ENCODE data around the gene TAF6. TPM values are rescaled to one million over a fixed set of nuclear protein-coding genes. Genes with fewer than 3 reads are reported as not detected.

TAF6 gene
- total RNA-seq, 1 donor from 2014 or later, result 63.7 TPM

- H3K4me1 Mint-ChIP-seq, result peaks cover 17% of the 10 kb centered on the region
- TF ChIP-seq, protein P1, sequence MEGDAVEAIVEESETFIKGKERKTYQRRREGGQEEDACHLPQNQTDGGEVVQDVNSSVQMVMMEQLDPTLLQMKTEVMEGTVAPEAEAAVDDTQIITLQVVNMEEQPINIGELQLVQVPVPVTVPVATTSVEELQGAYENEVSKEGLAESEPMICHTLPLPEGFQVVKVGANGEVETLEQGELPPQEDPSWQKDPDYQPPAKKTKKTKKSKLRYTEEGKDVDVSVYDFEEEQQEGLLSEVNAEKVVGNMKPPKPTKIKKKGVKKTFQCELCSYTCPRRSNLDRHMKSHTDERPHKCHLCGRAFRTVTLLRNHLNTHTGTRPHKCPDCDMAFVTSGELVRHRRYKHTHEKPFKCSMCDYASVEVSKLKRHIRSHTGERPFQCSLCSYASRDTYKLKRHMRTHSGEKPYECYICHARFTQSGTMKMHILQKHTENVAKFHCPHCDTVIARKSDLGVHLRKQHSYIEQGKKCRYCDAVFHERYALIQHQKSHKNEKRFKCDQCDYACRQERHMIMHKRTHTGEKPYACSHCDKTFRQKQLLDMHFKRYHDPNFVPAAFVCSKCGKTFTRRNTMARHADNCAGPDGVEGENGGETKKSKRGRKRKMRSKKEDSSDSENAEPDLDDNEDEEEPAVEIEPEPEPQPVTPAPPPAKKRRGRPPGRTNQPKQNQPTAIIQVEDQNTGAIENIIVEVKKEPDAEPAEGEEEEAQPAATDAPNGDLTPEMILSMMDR (IDR thresholded peaks at IDR 0.05; ENCODE audit: unreplicated experiment), result no peak
- H3K4me3 Mint-ChIP-seq, result peak overlapping the region; percentile 92
- DNase-seq (ENCODE audit: low spot score in 2 of 2, unreplicated experiment in 2 of 2), result no peak
- H3K27ac Mint-ChIP-seq, result peak overlapping the region; percentile 92
- no peaks in the 10 kb centered on the region for H3K9me3 Mint-ChIP-seq
- peaks cover 30% of the 10 kb centered on the region for H3K36me3 Mint-ChIP-seq
- no peaks in the 10 kb centered on the region for H3K27me3 Mint-ChIP-seq (ENCODE audit: low read depth)
Measured at GRCh38 chr7:100088095-100088620, 31.0 kb downstream of the TAF6 start.

GRCh38 chr7:100087055-100087750 is 32.0 kb downstream of the TAF6 start:
- Mint-ChIP-seq H3K36me3 (peaks cover 20% of the 10 kb centered on the region), H3K4me3 (peak overlapping the region; percentile 92), H3K4me1 (peaks cover 25% of the 10 kb centered on the region), H3K27me3 (ENCODE audit: low read depth) (no peaks in the 10 kb centered on the region), H3K9me3 (no peaks in the 10 kb centered on the region), H3K27ac (peak overlapping the region; percentile 76)
- no peak for DNase-seq (ENCODE audit: low spot score in 2 of 2, unreplicated experiment in 2 of 2)
- TF ChIP-seq, protein P1 (IDR thresholded peaks at IDR 0.05; ENCODE audit: unreplicated experiment), result no peak

- H3K9me3 Mint-ChIP-seq, result no peaks in the 10 kb centered on the region
- no peak for DNase-seq (ENCODE audit: low spot score in 2 of 2, unreplicated experiment in 2 of 2)
- TF ChIP-seq, protein P1 (IDR thresholded peaks at IDR 0.05; ENCODE audit: unreplicated experiment), result no peak
- no peak overlapping the region for H3K4me3 Mint-ChIP-seq
- H3K27me3 Mint-ChIP-seq (ENCODE audit: low read depth), result no peaks in the 10 kb centered on the region
- H3K4me1 Mint-ChIP-seq, result peaks cover 31% of the 10 kb centered on the region
- peaks cover 3% of the 10 kb centered on the region for H3K36me3 Mint-ChIP-seq
- H3K27ac Mint-ChIP-seq, result peak overlapping the region; percentile 59
Measured at GRCh38 chr7:100085515-100085914, 33.6 kb downstream of the TAF6 start.

DNA sequence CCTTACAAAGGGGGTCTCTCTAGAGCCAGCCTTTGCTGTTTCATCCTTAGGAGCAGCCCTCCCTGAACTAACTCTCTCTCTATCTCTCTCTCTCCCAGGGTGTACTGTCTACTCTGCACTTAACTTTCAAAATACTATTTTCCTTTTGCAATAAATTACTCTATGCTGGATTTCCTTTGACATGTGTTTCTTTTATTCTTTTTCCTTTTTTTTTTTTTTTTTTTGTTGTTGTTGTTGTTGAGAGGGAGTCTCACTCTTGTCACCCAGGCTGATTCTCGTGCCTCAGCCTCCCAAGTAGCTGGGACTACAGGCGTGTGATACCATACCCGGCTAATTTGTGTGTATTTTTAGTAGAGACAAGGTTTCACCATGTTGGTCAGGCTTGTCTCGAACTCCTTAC is 36.2 kb downstream of the TAF6 start:
- Mint-ChIP-seq H3K27me3 (ENCODE audit: low read depth) (no peaks in the 10 kb centered on the region), H3K4me1 (peaks cover 35% of the 10 kb centered on the region), H3K27ac (peak overlapping the region; percentile 97), H3K36me3 (peaks cover 9% of the 10 kb centered on the region), H3K9me3 (no peaks in the 10 kb centered on the region), H3K4me3 (peak overlapping the region; percentile 96)
- TF ChIP-seq, protein P1 (IDR thresholded peaks at IDR 0.05; ENCODE audit: unreplicated experiment), result no peak
- DNase-seq (ENCODE audit: low spot score in 2 of 2, unreplicated experiment in 2 of 2), result no peak

DNA sequence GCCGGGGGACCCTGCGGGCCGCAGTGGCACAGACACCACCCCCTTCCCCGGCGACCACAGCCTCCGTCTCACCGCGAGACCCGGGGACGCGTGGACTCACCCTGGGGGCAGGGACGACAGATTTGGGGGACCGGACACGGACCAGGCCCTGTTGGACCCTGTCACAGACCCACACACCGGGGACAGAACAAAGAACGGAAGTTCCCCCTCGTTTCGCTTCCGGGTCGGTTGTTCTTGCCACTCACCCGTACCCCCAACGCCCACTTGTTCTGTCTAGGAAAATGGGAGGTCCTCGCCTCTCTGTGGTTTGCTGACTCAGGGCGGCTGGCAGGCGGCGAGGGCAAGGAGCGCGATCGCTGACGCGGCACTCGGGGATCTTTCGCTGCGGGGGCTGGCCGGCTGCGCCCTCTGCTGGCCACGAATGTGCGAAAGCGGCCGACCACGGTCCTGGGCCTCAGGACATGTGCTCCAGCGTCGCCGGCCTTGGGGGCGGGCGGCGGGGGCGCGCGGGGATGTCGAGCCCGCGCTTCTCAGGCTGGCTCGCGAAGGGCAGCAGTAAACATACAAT is 37.5 kb downstream of the TAF6 start, which contains the start of gene ZNF3:
TSS of gene ZNF3 (minus strand) at position 189 of the 568 bp plus-strand sequence. CDS start 4,366 bp downstream, outside the sequence.
- peak; percentile 94 to 99 for DNase-seq (ENCODE audit: low spot score in 2 of 2, unreplicated experiment in 2 of 2)
- Mint-ChIP-seq H3K4me1 (peaks cover 31% of the 10 kb centered on the region), H3K36me3 (peaks cover 16% of the 10 kb centered on the region), H3K4me3 (peak within 1 kb of the TSS; percentile 96), H3K27ac (peak within 1 kb of the TSS; percentile 97), H3K27me3 (ENCODE audit: low read depth) (no peaks in the 10 kb centered on the region), H3K9me3 (peaks cover 5% of the 10 kb centered on the region)
- TF ChIP-seq, protein P1 (IDR thresholded peaks at IDR 0.05; ENCODE audit: unreplicated experiment), result peak; percentile 95
